Keratinocyte (primary cell): ENCODE measurements around the gene MAP4. TPM values are rescaled to one million over a fixed set of nuclear protein-coding genes. Genes with fewer than 3 reads are reported as not detected.

ENCODE experiments used
- DNase-seq: peaks from one replicate; pipeline ENCODE4 v3.0.0-alpha.2; 2011; ENCODE audit warnings: low read depth, missing footprints, low spot score
- FAIRE-seq: peaks from 2 replicates; lab custom pipeline; 2011; peaks lifted over from hg19 to GRCh38; lab: Jason Lieb, UNC
- H2AFZ ChIP-seq: 2 replicates; pipeline ENCODE4 v1.6.0; 2012; ENCODE audit warnings: low read length, control low read depth, inconsistent platforms; ENCODE audit not compliant: control insufficient read depth
- H3K27ac ChIP-seq: 2 replicates; pipeline ENCODE4 v1.5.1; 2011; ENCODE audit warnings: low read length; ENCODE audit not compliant: control insufficient read depth, insufficient read depth
- H3K27me3 ChIP-seq: 3 replicates; pipeline ENCODE4 v1.6.0; 2011; ENCODE audit warnings: low read length; ENCODE audit not compliant: control insufficient read depth, insufficient read depth; ENCODE audit errors: extremely low read depth
- H3K36me3 ChIP-seq, 2 experiments: 2 replicates in 1 of 2; 3 replicates in 1 of 2; pipeline ENCODE4 v1.5.1; 2011; ENCODE audit warnings: low read length in 2 of 2, mild to moderate bottlenecking in 1 of 2; ENCODE audit not compliant: control insufficient read depth in 2 of 2, insufficient read depth in 2 of 2; ENCODE audit errors: extremely low read depth in 1 of 2
- H3K4me1 ChIP-seq: 3 replicates; pipeline ENCODE4 v1.5.1; 2011; ENCODE audit warnings: low read length; ENCODE audit not compliant: control insufficient read depth, insufficient read depth; ENCODE audit errors: extremely low read depth
- H3K4me2 ChIP-seq: 3 replicates; pipeline ENCODE4 v1.6.0; 2011; ENCODE audit warnings: low read depth, low read length; ENCODE audit not compliant: control insufficient read depth, insufficient read depth; ENCODE audit errors: extremely low read depth
- H3K4me3 ChIP-seq, 3 experiments: fragments of 200-600 bp in 1 of 3; sonication (generic) in 1 of 3; 2 replicates in 2 of 3; 3 replicates in 1 of 3; pipeline ENCODE4 v1.5.1; 2011 to 2016; ENCODE audit warnings: low read length in 3 of 3, mild to moderate bottlenecking in 3 of 3, control low read depth in 2 of 3, inconsistent platforms in 1 of 3, low read depth in 1 of 3, mixed read lengths in 1 of 3, mixed run types in 1 of 3, moderate library complexity in 1 of 3; ENCODE audit not compliant: control insufficient read depth in 2 of 3, insufficient read depth in 2 of 3; ENCODE audit errors: extremely low read depth in 1 of 3
- H3K79me2 ChIP-seq: 2 replicates; pipeline ENCODE4 v1.6.0; 2012; ENCODE audit warnings: low read length; ENCODE audit not compliant: control insufficient read depth, insufficient read depth
- H3K9ac ChIP-seq: 3 replicates; pipeline ENCODE4 v1.6.0; 2011; ENCODE audit warnings: low read length; ENCODE audit not compliant: control insufficient read depth, insufficient read depth; ENCODE audit errors: extremely low read depth
- H3K9me1 ChIP-seq: 3 replicates; pipeline ENCODE4 v1.6.0; 2011; ENCODE audit warnings: low read length; ENCODE audit not compliant: control insufficient read depth, insufficient read depth; ENCODE audit errors: extremely low read depth
- H3K9me3 ChIP-seq: 2 replicates; pipeline ENCODE4 v1.5.1; 2012; ENCODE audit warnings: low read depth, low read length; ENCODE audit not compliant: control insufficient read depth
- H4K20me1 ChIP-seq: 3 replicates; pipeline ENCODE4 v1.6.0; 2011; ENCODE audit warnings: low read length; ENCODE audit not compliant: control insufficient read depth, insufficient read depth; ENCODE audit errors: extremely low read depth
- EZH2 ChIP-seq: IDR thresholded peaks from one replicate; pipeline ENCODE4 v1.6.1; 2012; ENCODE audit warnings: inconsistent platforms, mild to moderate bottlenecking, low read length, moderate library complexity
- dilution Hi-C: fragments of 300-500 bp; cut with MboI; formaldehyde crosslinking; loops from one replicate; pipeline ENCODE4 v1.7.0; 2020; ENCODE audit warnings: low sequenced_read_pairs; ENCODE audit not compliant: extremely low pct_ligation_motif_present
- polyA plus RNA-seq, 5 experiments: library from polyadenylated mRNA; depleted of rRNA in 3 of 5; stranded (reverse) in 3 of 5; stranded (forward) in 1 of 5; unstranded in 1 of 5; fragments of >200 nt; gene quantifications; 1 replicate in 1 of 5; 2 replicates in 3 of 5; 3 replicates in 1 of 5; pipeline versions ENCODE4 v1.2.1 to v1.2.3, GENCODE V29; 2011 to 2012; ENCODE audit warnings: missing spikeins in 2 of 5, low read depth in 1 of 5, low replicate concordance in 1 of 5
- TF ChIP-seq, protein P1 (sequence below), 3 experiments: IDR thresholded peaks in 1 of 3; conservative IDR thresholded peaks in 1 of 3; optimal IDR thresholded peaks in 1 of 3; 2 replicates in 2 of 3; 3 replicates in 1 of 3; pipeline versions ENCODE3 to v1.5.1; 2011; ENCODE audit warnings: low read length in 3 of 3, mild to moderate bottlenecking in 3 of 3, moderate library complexity in 2 of 3, control low read depth in 1 of 3, inconsistent platforms in 1 of 3; ENCODE audit not compliant: insufficient read depth in 2 of 3; ENCODE audit errors: extremely low read depth in 1 of 3

Gene MAP4
- polyA plus RNA-seq, 1 donor (not counting 4 experiments of a cell fraction or from before 2014, with no cell fraction given) = 110 TPM

DNA sequence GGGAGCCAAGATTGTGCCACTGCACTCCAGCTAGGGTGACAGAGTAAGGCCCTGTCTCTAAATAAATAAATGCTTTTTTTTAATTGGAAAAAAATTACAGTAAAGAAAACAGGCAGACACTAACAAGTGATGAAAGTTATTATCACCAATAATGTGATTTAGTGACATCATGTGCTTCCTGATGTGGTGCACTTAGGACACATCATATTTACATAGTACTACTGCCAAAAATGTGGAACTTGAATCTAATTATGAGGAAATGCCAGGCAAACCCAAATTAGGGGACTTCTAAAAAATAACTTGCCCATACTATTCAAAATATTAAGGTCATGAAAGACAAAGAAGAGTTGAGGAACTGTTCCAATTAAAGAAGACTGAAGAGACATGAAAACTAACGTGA is 30.8 kb downstream of the MAP4 start:
- dilution Hi-C loops = no loop called here
- Histone ChIP-seq H3K4me1 (peaks cover 12% of the 10 kb centered on the region), H3K9me3 (no peaks in the 10 kb centered on the region), H2AFZ (no peak overlapping the region), H3K36me3 (peaks cover 1 to 12% of the 10 kb centered on the region in 2 experiments), H3K4me3 (no peak overlapping the region), H3K27me3 (no peaks in the 10 kb centered on the region), H3K9me1 (no peaks in the 10 kb centered on the region), H3K9ac (no peak overlapping the region), H3K27ac (no peak overlapping the region), H3K79me2 (peaks cover 69% of the 10 kb centered on the region), H3K4me2 (no peak overlapping the region), H4K20me1 (peaks cover 7% of the 10 kb centered on the region)
- no peak for DNase-seq
- FAIRE-seq = no peak
- no peak for TF ChIP-seq EZH2
- TF ChIP-seq, protein P1, sequence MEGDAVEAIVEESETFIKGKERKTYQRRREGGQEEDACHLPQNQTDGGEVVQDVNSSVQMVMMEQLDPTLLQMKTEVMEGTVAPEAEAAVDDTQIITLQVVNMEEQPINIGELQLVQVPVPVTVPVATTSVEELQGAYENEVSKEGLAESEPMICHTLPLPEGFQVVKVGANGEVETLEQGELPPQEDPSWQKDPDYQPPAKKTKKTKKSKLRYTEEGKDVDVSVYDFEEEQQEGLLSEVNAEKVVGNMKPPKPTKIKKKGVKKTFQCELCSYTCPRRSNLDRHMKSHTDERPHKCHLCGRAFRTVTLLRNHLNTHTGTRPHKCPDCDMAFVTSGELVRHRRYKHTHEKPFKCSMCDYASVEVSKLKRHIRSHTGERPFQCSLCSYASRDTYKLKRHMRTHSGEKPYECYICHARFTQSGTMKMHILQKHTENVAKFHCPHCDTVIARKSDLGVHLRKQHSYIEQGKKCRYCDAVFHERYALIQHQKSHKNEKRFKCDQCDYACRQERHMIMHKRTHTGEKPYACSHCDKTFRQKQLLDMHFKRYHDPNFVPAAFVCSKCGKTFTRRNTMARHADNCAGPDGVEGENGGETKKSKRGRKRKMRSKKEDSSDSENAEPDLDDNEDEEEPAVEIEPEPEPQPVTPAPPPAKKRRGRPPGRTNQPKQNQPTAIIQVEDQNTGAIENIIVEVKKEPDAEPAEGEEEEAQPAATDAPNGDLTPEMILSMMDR (optimal IDR thresholded peaks at IDR 0.05 in 1 of 3, IDR thresholded peaks at IDR 0.05 in 1 of 3, conservative IDR thresholded peaks at IDR 0.05 in 1 of 3; ENCODE audit: extremely low read depth in 1 of 3, insufficient read depth in 2 of 3, low read length in 3 of 3) = no peak

DNA sequence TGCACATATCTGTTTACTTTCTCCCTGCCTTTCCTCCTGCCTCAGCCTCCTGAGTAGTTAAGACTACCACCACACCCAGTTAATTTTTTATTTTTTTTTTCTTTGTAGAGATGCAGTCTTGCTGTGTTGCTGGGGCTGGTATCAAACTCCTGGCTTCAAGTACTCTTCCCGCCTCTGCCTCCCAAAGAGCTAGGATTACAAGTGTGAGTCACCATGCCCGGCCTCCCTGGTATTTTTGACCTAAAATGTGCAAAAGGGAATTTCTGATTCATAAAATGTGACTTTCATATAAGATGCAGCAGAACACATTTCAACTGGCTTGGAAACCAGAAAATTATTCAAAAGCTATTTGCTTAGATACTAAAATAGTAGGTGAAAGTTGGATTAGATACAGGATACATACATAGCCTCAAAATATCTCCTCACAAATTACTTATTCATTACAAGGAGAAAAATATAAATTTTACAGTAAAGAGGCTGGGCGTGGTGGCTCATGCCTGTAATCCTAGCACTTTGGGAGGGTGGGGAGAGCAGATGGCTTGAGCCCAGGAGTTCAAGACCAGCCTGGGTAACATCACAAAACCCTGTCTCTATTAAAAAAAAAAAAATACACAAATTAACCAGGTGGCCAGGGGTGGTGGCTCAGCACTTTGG is 32.0 kb downstream of the MAP4 start:
- H3K27ac ChIP-seq = no peak overlapping the region
- no peaks in the 10 kb centered on the region for H3K27me3 ChIP-seq
- H3K9ac ChIP-seq = no peak overlapping the region
- FAIRE-seq (no peak), DNase-seq (peak; percentile 9)
- peaks cover 6% of the 10 kb centered on the region for H3K4me1 ChIP-seq
- H3K9me1 ChIP-seq = no peaks in the 10 kb centered on the region
- no peak overlapping the region for H3K4me2 ChIP-seq
- H3K9me3 ChIP-seq = no peaks in the 10 kb centered on the region
- H2AFZ ChIP-seq = no peak overlapping the region
- peaks cover 74% of the 10 kb centered on the region for H3K79me2 ChIP-seq
- H4K20me1 ChIP-seq = peaks cover 5% of the 10 kb centered on the region
- no peak for TF ChIP-seq EZH2
- TF ChIP-seq, protein P1 (optimal IDR thresholded peaks at IDR 0.05 in 1 of 3, IDR thresholded peaks at IDR 0.05 in 1 of 3, conservative IDR thresholded peaks at IDR 0.05 in 1 of 3; ENCODE audit: extremely low read depth in 1 of 3, insufficient read depth in 2 of 3, low read length in 3 of 3) = no peak
- H3K36me3 ChIP-seq = peaks cover 1 to 4% of the 10 kb centered on the region in 2 experiments
- dilution Hi-C loops = no loop called here
- H3K4me3 ChIP-seq = no peak overlapping the region
